Measurements from ENCODE around the gene PROK2. TPM values are rescaled to one million over a fixed set of nuclear protein-coding genes. Genes with fewer than 3 reads are reported as not detected.

The PROK2 gene, protein sequence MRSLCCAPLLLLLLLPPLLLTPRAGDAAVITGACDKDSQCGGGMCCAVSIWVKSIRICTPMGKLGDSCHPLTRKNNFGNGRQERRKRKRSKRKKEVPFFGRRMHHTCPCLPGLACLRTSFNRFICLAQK
- under 1 TPM in 5 of 8 experiments, not detected in 3; 0.16 to 0.62 (median 0.23) TPM for total RNA-seq

DNA sequence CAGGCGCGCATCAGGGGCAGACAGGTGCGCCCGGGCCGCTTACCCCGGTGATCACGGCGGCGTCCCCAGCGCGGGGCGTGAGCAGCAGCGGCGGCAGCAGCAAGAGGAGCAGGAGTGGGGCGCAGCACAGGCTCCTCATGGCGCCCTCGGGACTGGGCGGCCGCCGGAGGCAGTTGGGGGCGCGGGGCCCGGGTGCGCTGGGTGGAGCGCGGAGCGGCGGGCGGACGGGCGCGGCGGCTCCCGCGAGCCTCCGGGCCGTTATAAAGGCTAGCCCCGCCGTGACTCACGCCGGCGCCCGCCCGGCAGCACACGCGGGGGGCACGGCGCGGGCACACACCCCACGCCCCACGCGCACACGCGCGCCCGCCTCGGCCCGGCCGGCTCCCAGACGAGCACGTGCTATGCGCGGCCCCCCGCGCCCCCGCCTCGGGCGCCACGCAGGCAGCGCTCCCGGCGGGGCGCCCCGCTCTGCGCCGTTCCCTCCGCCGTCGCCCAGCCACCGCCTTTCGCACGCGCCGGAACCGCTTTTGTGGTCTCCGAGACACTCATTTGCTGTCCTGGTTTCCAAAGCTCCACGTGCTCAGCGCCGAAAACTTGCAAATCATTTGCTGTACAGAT is at the start of gene PROK2:
Gene PROK2 (minus strand): TSS at position 235 of the 618 bp plus-strand sequence. CDS start 96 bp downstream, at position 139.
- ATAC-seq (replicated peaks in 6 of 8) = peak; percentile 85 to 92 (median 88)
- no peak within 1 kb of the TSS for H3K27ac ChIP-seq
- no CpG with 5 or more reads among the region's 89 CpGs for WGBS, 10 experiments
- in situ Hi-C loops (cut with MboI; ENCODE audit: low pct_unique_long_range_greater_than_20kb in 2 of 9, low sequenced_read_pairs in 9 of 9, unreplicated experiment in 9 of 9) = no loop called here
- H3K4me1 ChIP-seq (replicated peaks in 1 of 2) = peaks cover 7 to 15% of the 10 kb centered on the region in 2 donors
- H3K4me3 ChIP-seq = peak within 1 kb of the TSS; percentile 32 to 42 (median 42)

GRCh38 chr3:71831599-71831998 is 46.7 kb upstream of the PROK2 start:
- no peaks in the 10 kb centered on the region for H3K4me1 ChIP-seq (replicated peaks in 1 of 2)
- no peak overlapping the region for H3K4me3 ChIP-seq
- 0 to 85% (median 57%) methylated on average over 1 to 2 of the region's 2 CpGs; no CpG with 5 or more reads in 1 of the 10 experiments for WGBS, 10 experiments
- in situ Hi-C loops (cut with MboI; ENCODE audit: low pct_unique_long_range_greater_than_20kb in 2 of 9, low sequenced_read_pairs in 9 of 9, unreplicated experiment in 9 of 9) = no loop called here
- ATAC-seq (replicated peaks in 6 of 8) = no peak
- no peak overlapping the region for H3K27ac ChIP-seq

DNA sequence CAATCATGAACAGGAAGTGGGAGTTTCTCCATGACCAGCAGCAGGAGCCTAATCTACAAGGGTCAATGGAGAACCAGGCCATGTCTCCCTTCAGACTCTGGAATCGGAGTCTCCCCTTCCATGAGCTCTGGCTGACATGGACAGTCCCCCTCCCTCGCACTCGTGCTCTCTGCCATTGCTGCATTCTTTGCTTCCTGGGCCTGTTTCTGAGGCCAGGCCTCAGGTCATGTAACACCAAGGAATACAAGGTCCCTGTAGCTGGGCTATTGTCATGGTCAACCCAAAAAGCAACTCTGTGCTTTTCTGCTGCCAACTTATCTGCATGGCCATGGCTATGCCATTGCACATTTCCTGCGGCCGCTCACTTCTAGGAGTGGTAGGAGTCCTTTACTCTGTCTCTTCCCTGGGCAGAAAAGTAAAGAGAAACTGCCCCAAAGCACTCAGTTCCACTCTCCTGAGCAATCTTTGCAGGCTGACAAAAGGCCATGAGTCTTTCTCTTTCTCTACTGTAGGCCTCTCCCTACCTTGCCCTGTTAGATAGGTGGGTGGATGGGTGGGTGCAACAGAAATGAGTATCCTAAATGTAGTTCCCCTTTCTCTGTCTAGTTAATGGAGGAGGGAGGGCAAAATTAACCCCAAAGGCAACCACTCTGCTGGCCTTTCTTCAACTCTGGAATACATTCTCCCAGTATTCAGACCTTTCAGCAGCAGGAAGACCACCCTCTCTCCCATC is 40.8 kb upstream of the PROK2 start:
- no peak overlapping the region for H3K4me3 ChIP-seq
- H3K4me1 ChIP-seq (replicated peaks in 1 of 2) = peaks cover 0 to 12% of the 10 kb centered on the region in 2 donors
- in situ Hi-C loops (cut with MboI; ENCODE audit: low pct_unique_long_range_greater_than_20kb in 2 of 9, low sequenced_read_pairs in 9 of 9, unreplicated experiment in 9 of 9) = no loop called here
- no peak overlapping the region for H3K27ac ChIP-seq
- WGBS, 10 experiments = 80 to 100% (median 100%) methylated on average over 1 to 5 of the region's 5 CpGs; no CpG with 5 or more reads in 5 of the 10 experiments
- no peak for ATAC-seq (replicated peaks in 6 of 8)

DNA sequence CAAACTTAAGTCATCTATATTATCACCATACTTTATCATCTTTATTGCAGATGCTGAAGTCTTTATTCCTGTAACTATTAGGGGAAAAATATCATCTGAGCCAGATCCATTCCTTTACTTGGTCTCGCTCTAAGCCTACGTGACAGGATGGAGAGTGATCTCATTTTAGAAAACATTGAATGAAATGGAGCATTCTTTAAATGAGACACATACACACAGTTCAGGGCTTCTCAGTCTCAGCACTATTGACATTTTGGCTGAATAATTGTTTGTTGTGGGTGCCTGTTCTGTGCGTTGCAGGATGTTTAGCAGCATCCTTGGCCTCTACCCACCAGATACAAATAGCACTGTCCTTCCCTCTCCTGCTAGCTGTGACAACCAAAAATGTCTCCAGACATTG is 36.2 kb upstream of the PROK2 start:
- Histone ChIP-seq H3K4me3 (no peak overlapping the region), H3K4me1 (replicated peaks in 1 of 2) (peaks cover 2 to 12% of the 10 kb centered on the region in 2 donors), H3K27ac (no peak overlapping the region)
- WGBS, 10 experiments = 14 to 94% (median 62%) methylated on average over 1 to 3 of the region's 3 CpGs; no CpG with 5 or more reads in 1 of the 10 experiments
- peak in 5 of 8 experiments; percentile 32 to 73 (median 52) for ATAC-seq (replicated peaks in 6 of 8)
- in situ Hi-C loops (cut with MboI; ENCODE audit: low pct_unique_long_range_greater_than_20kb in 2 of 9, low sequenced_read_pairs in 9 of 9, unreplicated experiment in 9 of 9) = no loop called here

GRCh38 chr3:71817262-71817661 is 32.3 kb upstream of the PROK2 start:
- in situ Hi-C loops (cut with MboI; ENCODE audit: low pct_unique_long_range_greater_than_20kb in 2 of 9, low sequenced_read_pairs in 9 of 9, unreplicated experiment in 9 of 9) = no loop called here
- WGBS, 10 experiments = 17 to 88% (median 58%) methylated on average over 1 to 6 of the region's 6 CpGs
- Histone ChIP-seq H3K4me1 (replicated peaks in 1 of 2) (peaks cover 8% of the 10 kb centered on the region in 2 donors), H3K27ac (no peak overlapping the region), H3K4me3 (no peak overlapping the region)
- ATAC-seq (replicated peaks in 6 of 8) = peak in 2 of 8 experiments; percentile 26 to 44

DNA sequence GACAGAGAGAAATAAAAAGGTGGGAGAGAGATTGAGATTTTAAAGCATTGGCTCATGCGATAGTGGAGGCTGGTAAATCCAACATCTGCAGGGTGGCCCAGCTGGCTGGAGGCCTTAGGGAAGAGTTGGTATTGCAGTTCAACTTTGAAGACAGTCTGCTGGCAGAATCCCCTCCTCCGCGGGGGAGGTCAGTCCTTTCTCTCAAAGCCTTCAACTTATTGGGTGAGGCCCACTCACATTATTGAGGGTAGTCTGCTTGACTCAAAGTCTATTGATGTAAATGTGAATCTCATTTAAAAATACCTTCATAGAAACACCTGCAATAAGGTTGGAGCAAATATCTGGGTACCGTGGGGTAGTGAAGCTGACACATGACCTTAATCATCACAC is 31.8 kb upstream of the PROK2 start:
- Histone ChIP-seq H3K27ac (no peak overlapping the region), H3K4me3 (no peak overlapping the region), H3K4me1 (replicated peaks in 1 of 2) (peaks cover 3 to 8% of the 10 kb centered on the region in 2 donors)
- WGBS, 10 experiments = 0 to 100% (median 79%) methylated on average over 1 to 4 of the region's 4 CpGs; no CpG with 5 or more reads in 2 of the 10 experiments
- in situ Hi-C loops (cut with MboI; ENCODE audit: low pct_unique_long_range_greater_than_20kb in 2 of 9, low sequenced_read_pairs in 9 of 9, unreplicated experiment in 9 of 9) = no loop called here
- ATAC-seq (replicated peaks in 6 of 8) = no peak

GRCh38 chr3:71815340-71816067 is 30.6 kb upstream of the PROK2 start:
- in situ Hi-C loops (cut with MboI; ENCODE audit: low pct_unique_long_range_greater_than_20kb in 2 of 9, low sequenced_read_pairs in 9 of 9, unreplicated experiment in 9 of 9) = no loop called here
- WGBS, 10 experiments = 29 to 97% (median 69%) methylated on average over 2 to 7 of the region's 7 CpGs; no CpG with 5 or more reads in 1 of the 10 experiments

GRCh38 chr3:71813704-71814103 is 28.8 kb upstream of the PROK2 start:
- ATAC-seq (replicated peaks in 6 of 8) = no peak
- peaks cover 0 to 8% of the 10 kb centered on the region in 2 donors for H3K4me1 ChIP-seq (replicated peaks in 1 of 2)
- 38 to 100% (median 80%) methylated on average over 1 to 3 of the region's 3 CpGs; no CpG with 5 or more reads in 1 of the 10 experiments for WGBS, 10 experiments
- no peak overlapping the region for H3K4me3 ChIP-seq
- H3K27ac ChIP-seq = no peak overlapping the region
- in situ Hi-C loops (cut with MboI; ENCODE audit: low pct_unique_long_range_greater_than_20kb in 2 of 9, low sequenced_read_pairs in 9 of 9, unreplicated experiment in 9 of 9) = no loop called here

More at GRCh38 chr3:71815340-71816067, 30.6 kb upstream of the PROK2 start:
- Histone ChIP-seq H3K4me1 (replicated peaks in 1 of 2) (peaks cover 0 to 8% of the 10 kb centered on the region in 2 donors), H3K27ac (no peak overlapping the region), H3K4me3 (no peak overlapping the region)
- peak in 2 of 8 experiments; percentile 93 to 96 for ATAC-seq (replicated peaks in 6 of 8)

GRCh38 chr3:71813073-71813472 is 28.1 kb upstream of the PROK2 start:
- in situ Hi-C loops (cut with MboI; ENCODE audit: low pct_unique_long_range_greater_than_20kb in 2 of 9, low sequenced_read_pairs in 9 of 9, unreplicated experiment in 9 of 9) = no loop called here
- peaks cover 0 to 8% of the 10 kb centered on the region in 2 donors for H3K4me1 ChIP-seq (replicated peaks in 1 of 2)
- no peak for ATAC-seq (replicated peaks in 6 of 8)
- 46 to 96% (median 76%) methylated on average over 1 to 4 of the region's 4 CpGs; no CpG with 5 or more reads in 1 of the 10 experiments for WGBS, 10 experiments
- no peak overlapping the region for H3K27ac ChIP-seq
- H3K4me3 ChIP-seq = no peak overlapping the region

DNA sequence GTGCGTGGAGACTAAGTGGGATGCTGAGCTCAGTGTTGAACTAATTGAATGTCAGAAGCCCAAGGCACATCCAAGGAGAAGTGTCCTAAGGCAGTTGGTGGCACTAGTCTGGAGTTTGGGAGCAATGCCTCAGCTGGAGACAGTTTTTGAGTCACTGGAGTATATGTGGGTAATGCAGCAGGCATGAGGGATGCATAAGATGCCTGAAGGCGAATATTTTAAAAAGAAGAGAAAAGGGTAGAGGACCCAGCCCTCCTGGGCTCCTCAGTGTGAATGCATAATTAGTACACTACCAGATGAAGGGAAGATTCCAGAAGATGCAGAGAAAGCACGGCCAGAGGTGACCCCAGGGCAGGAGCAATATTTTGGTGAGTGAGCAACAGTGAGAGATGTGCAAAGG is 25.1 kb upstream of the PROK2 start:
- WGBS, 10 experiments = 0 to 100% (median 58%) methylated on average over 1 to 3 of the region's 3 CpGs; no CpG with 5 or more reads in 3 of the 10 experiments
- H3K27ac ChIP-seq = no peak overlapping the region
- H3K4me3 ChIP-seq = no peak overlapping the region
- no peaks in the 10 kb centered on the region for H3K4me1 ChIP-seq (replicated peaks in 1 of 2)
- in situ Hi-C loops (cut with MboI; ENCODE audit: low pct_unique_long_range_greater_than_20kb in 2 of 9, low sequenced_read_pairs in 9 of 9, unreplicated experiment in 9 of 9) = no loop called here
- ATAC-seq (replicated peaks in 6 of 8) = peak in 3 of 8 experiments; percentile 84 to 94 (median 92)

GRCh38 chr3:71809321-71810026 is 24.5 kb upstream of the PROK2 start:
- WGBS, 10 experiments = 22 to 100% (median 80%) methylated on average over 1 to 6 of the region's 6 CpGs; no CpG with 5 or more reads in 1 of the 10 experiments
- Histone ChIP-seq H3K27ac (no peak overlapping the region), H3K4me3 (no peak overlapping the region), H3K4me1 (replicated peaks in 1 of 2) (no peaks in the 10 kb centered on the region)
- peak in 2 of 8 experiments; percentile 39 to 51 for ATAC-seq (replicated peaks in 6 of 8)
- in situ Hi-C loops (cut with MboI; ENCODE audit: low pct_unique_long_range_greater_than_20kb in 2 of 9, low sequenced_read_pairs in 9 of 9, unreplicated experiment in 9 of 9) = no loop called here

- no peak for ATAC-seq (replicated peaks in 6 of 8)
- H3K4me3 ChIP-seq = no peak overlapping the region
- no peak overlapping the region for H3K27ac ChIP-seq
- in situ Hi-C loops (cut with MboI; ENCODE audit: low pct_unique_long_range_greater_than_20kb in 2 of 9, low sequenced_read_pairs in 9 of 9, unreplicated experiment in 9 of 9) = no loop called here
- no peaks in the 10 kb centered on the region for H3K4me1 ChIP-seq (replicated peaks in 1 of 2)
- WGBS, 10 experiments = 53 to 100% (median 86%) methylated on average over 1 to 3 of the region's 3 CpGs; no CpG with 5 or more reads in 3 of the 10 experiments
Measured at GRCh38 chr3:71806736-71807135, 21.8 kb upstream of the PROK2 start.

Measured in motor neuron (in vitro differentiated cells).